ENCODE data around the gene FSTL1. TPM values are rescaled to one million over a fixed set of nuclear protein-coding genes. Genes with fewer than 3 reads are reported as not detected.

Gene FSTL1
- total and polyA plus RNA-seq, 2 of the 8 experiments (the other 6 are each of a cell fraction or from before 2014, with no cell fraction given), result 158 to 516 TPM

DNA sequence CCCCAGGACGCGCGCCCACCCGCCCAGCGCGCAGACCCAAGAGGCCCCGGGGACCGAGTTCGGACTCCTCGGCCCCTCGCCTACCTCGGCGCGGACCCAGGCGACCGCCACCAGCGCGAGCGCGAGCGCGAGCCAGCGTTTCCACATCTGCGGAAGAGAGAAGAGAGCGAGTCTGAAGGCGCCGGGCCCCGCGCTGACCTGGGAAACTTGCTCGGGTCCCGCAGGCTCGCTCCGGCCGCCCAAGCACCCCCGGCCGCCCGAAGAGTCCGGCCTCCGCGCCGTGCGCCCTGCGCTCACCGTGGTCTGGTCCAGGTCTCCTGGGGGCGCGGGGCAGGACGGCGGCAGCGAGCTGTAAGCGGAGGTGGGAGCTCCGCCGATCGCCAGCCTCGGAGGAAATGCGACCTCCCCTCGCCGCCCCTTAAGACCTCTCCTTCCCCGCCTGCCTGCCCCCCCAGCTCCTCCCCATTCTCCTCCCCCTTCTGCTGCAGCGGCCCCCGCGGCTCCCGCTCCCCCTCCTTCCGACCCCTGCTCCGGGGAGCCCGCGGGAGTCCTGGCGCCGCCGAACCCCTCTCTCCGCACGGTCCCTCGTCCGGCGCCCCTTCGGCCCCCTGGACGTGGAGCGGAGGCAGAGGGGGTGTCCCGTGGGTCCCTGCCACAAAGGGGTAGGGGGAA, at the start of gene FSTL1 (continued):
- TF ChIP-seq, protein P1, sequence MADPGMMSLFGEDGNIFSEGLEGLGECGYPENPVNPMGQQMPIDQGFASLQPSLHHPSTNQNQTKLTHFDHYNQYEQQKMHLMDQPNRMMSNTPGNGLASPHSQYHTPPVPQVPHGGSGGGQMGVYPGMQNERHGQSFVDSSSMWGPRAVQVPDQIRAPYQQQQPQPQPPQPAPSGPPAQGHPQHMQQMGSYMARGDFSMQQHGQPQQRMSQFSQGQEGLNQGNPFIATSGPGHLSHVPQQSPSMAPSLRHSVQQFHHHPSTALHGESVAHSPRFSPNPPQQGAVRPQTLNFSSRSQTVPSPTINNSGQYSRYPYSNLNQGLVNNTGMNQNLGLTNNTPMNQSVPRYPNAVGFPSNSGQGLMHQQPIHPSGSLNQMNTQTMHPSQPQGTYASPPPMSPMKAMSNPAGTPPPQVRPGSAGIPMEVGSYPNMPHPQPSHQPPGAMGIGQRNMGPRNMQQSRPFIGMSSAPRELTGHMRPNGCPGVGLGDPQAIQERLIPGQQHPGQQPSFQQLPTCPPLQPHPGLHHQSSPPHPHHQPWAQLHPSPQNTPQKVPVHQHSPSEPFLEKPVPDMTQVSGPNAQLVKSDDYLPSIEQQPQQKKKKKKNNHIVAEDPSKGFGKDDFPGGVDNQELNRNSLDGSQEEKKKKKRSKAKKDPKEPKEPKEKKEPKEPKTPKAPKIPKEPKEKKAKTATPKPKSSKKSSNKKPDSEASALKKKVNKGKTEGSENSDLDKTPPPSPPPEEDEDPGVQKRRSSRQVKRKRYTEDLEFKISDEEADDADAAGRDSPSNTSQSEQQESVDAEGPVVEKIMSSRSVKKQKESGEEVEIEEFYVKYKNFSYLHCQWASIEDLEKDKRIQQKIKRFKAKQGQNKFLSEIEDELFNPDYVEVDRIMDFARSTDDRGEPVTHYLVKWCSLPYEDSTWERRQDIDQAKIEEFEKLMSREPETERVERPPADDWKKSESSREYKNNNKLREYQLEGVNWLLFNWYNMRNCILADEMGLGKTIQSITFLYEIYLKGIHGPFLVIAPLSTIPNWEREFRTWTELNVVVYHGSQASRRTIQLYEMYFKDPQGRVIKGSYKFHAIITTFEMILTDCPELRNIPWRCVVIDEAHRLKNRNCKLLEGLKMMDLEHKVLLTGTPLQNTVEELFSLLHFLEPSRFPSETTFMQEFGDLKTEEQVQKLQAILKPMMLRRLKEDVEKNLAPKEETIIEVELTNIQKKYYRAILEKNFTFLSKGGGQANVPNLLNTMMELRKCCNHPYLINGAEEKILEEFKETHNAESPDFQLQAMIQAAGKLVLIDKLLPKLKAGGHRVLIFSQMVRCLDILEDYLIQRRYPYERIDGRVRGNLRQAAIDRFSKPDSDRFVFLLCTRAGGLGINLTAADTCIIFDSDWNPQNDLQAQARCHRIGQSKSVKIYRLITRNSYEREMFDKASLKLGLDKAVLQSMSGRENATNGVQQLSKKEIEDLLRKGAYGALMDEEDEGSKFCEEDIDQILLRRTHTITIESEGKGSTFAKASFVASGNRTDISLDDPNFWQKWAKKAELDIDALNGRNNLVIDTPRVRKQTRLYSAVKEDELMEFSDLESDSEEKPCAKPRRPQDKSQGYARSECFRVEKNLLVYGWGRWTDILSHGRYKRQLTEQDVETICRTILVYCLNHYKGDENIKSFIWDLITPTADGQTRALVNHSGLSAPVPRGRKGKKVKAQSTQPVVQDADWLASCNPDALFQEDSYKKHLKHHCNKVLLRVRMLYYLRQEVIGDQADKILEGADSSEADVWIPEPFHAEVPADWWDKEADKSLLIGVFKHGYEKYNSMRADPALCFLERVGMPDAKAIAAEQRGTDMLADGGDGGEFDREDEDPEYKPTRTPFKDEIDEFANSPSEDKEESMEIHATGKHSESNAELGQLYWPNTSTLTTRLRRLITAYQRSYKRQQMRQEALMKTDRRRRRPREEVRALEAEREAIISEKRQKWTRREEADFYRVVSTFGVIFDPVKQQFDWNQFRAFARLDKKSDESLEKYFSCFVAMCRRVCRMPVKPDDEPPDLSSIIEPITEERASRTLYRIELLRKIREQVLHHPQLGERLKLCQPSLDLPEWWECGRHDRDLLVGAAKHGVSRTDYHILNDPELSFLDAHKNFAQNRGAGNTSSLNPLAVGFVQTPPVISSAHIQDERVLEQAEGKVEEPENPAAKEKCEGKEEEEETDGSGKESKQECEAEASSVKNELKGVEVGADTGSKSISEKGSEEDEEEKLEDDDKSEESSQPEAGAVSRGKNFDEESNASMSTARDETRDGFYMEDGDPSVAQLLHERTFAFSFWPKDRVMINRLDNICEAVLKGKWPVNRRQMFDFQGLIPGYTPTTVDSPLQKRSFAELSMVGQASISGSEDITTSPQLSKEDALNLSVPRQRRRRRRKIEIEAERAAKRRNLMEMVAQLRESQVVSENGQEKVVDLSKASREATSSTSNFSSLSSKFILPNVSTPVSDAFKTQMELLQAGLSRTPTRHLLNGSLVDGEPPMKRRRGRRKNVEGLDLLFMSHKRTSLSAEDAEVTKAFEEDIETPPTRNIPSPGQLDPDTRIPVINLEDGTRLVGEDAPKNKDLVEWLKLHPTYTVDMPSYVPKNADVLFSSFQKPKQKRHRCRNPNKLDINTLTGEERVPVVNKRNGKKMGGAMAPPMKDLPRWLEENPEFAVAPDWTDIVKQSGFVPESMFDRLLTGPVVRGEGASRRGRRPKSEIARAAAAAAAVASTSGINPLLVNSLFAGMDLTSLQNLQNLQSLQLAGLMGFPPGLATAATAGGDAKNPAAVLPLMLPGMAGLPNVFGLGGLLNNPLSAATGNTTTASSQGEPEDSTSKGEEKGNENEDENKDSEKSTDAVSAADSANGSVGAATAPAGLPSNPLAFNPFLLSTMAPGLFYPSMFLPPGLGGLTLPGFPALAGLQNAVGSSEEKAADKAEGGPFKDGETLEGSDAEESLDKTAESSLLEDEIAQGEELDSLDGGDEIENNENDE (IDR thresholded peaks at IDR 0.05; ENCODE audit: insufficient replicate concordance, low read length), result no peak
- TF ChIP-seq EGR1 (IDR thresholded peaks at IDR 0.05; ENCODE audit: borderline replicate concordance, low read depth, low read length), result 0 out of 2 replicates have a peak, but pooled peaks have one; percentile 7
- TF ChIP-seq, protein P2, sequence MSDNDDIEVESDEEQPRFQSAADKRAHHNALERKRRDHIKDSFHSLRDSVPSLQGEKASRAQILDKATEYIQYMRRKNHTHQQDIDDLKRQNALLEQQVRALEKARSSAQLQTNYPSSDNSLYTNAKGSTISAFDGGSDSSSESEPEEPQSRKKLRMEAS (IDR thresholded peaks at IDR 0.05), result 0 out of 2 replicates have a peak, but pooled peaks have one; percentile 5
- TF ChIP-seq, protein P3, sequence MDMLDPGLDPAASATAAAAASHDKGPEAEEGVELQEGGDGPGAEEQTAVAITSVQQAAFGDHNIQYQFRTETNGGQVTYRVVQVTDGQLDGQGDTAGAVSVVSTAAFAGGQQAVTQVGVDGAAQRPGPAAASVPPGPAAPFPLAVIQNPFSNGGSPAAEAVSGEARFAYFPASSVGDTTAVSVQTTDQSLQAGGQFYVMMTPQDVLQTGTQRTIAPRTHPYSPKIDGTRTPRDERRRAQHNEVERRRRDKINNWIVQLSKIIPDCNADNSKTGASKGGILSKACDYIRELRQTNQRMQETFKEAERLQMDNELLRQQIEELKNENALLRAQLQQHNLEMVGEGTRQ (IDR thresholded peaks at IDR 0.05; ENCODE audit: low read length), result peak; percentile 8; the same call in 1 of the 2 replicates
- TF ChIP-seq SP4 (IDR thresholded peaks at IDR 0.05; ENCODE audit: low read length), result no peak; the same call in 1 of the 2 replicates
- TF ChIP-seq BRCA1 (IDR thresholded peaks at IDR 0.05; ENCODE audit: low read depth, low read length), result no peak
- TF ChIP-seq TBP (IDR thresholded peaks at IDR 0.05; ENCODE audit: low read depth, low read length), result peak; percentile 90
- no peak for TF ChIP-seq EP300 (IDR thresholded peaks at IDR 0.05; ENCODE audit: borderline replicate concordance in 1 of 2, low read depth in 2 of 2, low read length in 2 of 2)
- peak; percentile 77 for TF ChIP-seq PHF8 (conservative IDR thresholded peaks at IDR 0.05; ENCODE audit: low read depth, low read length)
